ENCODE results near the gene CACNA1F.

CACNA1F gene

GRCh38 chrX:49197543-49198087 is 35.5 kb downstream of the CACNA1F start:
- DNase-seq (ENCODE audit: low spot score): no peak

DNA sequence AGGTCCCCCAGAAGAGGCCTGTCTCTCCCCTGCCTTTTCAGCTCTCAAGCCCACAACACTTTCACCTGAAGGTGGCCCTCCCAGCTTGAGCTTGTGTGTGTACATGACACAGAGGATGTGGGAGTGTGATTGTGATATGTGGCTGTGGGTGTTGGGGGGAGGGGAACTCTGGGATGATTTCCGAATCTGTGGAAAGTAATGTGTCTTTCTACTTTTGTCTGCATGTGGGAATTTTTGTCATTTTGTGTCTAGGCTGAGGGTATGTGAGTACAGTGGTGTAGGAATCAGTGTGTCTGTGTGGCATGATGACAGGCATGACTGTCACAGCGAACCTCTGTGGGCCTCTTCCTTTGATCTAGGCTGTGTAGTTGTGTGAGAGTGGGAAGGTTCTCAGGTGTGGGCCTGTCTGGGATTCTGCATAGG is 39.6 kb downstream of the CACNA1F start:
- no peak for DNase-seq (ENCODE audit: low spot score)

DNA sequence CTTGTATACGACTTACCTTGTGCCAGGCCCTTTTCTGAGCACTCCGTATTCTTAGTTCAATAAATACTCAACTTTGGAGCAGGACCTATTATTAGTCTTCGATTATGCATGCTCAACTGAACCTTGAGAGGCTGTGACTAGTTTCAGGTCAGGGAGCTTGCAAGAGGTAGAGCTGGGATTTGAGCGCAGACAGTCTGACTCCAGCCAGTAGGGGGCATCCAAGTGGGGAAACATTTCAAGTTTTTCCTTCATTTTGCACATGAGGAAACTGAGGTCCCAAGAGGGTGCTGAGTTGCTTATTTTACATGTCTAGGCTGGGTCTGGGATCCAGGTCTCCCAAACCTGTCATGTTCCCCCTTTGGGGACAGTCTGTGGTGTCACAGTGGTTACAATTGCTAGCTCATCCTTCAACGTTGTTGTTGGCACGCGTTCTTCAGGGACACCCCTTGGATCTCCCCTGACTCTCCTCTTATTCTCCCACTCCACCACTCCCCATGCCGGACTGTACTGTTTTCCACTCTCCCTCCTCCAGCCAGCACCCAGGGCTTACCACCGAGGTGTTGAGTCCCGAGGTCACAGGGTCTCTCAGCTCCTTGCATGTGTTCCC is 40.3 kb downstream of the CACNA1F start:
- no peak for DNase-seq (ENCODE audit: low spot score)

GRCh38 chrX:49191574-49192011 is 41.5 kb downstream of the CACNA1F start:
- DNase-seq (ENCODE audit: low spot score): no peak

DNA sequence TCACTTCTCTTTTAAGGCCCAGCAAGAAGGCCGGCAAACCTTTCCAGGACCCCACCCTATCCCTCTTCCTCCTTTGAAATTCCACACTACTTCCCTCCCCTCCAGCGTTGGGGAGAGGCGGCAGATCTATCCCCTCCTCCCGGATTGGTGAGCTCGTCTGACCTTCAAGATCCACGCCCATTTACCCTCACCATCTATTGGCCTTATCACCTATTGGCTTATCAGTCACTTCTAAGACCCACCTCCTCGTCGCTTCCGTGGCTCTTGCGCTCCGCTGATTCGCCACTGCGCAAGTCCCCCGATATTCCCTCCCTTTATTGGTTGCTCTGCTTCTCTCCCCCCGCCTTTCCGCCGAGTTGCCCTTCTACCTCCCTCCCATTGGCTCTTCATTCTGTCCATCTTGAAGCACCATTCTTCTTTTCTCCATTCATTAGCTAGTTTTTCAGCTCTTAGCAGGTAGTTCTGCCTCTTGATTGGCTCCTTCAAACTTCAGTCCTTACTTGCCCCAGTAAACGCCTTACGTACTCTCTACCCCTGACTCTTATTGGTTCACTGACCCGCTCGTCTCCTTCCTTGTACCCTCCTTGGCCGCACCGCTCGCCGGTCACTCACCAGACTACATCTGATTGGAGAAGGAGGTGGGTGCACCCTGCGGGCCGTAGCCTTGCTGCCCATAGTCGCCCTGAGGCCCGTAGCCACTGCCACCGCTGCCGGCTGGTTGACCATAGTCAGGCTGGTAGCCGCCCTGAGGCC is 42.1 kb downstream of the CACNA1F start:
- peak; percentile 96 for DNase-seq (ENCODE audit: low spot score)

- no peak for DNase-seq (ENCODE audit: low spot score)
These were observed 43.5 kb downstream of the CACNA1F start for GRCh38 chrX:49189606-49190005.

DNA sequence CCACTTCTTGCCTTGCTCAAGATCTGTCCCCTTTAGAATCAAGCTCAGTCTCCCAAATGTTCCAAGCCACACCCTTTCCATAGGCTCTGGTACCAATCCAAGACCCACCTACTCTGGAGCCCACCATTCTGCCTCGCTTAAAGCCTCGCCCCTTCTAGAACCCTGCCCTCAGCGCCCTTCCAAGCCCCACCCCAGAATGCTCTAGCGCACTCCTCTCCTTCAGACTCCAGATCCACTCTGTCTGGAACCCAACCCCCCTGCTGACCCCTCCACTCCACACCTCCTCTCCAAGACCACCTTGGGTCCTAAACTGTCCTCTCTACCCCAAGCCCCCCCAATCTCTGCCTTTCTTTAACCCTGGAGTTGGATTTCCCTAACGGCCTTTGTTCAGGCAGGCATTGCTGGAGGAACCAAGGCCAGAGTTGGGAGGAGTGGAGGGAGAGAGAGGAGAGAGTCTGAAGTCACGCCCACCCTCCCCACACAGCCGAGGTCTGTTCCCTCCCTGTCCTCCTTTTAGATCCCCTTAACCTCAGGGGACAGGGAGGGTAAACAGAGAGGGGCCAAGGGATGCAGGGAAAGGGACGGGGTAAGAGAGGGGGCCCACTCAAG is 44.6 kb downstream of the CACNA1F start:
- DNase-seq (ENCODE audit: low spot score): no peak

GRCh38 chrX:49187526-49187925 is 45.6 kb downstream of the CACNA1F start:
- DNase-seq (ENCODE audit: low spot score): no peak

- no peak for DNase-seq (ENCODE audit: low spot score)
These were observed 46.1 kb downstream of the CACNA1F start for GRCh38 chrX:49187028-49187394.

DNA sequence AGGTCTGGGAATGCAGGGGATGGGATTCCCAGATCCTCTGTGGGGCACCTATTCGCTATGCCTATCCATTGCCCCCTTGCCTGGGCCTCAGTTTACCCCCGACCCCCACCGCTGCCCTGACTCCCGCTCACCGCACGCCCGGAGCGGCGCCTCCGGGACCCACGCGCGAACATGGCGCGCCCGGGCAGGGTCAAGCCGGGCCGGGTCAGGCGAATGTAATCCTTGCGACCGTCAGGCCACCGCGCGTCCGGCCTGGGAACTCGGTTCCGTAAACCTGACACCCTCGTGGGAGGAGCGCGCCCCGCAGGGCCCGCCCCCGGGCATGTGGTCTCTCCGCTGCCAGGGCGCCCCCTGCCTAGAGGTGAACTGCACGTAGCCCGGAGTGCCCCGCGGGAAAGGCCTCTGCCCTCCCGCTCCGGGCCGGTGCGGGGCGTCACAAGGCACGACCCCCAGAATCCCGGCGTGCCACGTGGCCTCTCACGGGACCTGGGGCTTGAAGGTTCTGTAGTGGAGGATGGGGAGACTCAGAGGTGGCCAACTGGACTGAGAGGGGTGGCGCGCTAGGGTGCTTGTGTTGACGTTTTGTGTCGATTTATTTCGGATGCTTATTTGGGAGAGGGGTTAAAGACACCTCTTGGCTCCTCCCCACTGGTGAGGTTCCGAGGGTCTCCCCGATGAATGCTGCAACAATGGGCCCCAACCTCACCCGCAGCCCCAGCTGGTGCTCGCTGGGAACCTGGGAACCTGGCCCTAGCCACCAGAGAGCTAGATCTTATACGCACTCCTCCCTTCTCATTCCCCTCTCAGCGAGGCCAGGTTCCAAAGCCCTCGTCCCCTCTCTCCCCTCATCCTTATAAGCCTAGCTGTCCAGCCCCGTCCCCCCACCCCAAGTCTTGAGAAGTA is 46.8 kb downstream of the CACNA1F start, which contains the start of gene PRICKLE3:
PRICKLE3 (minus strand) TSS at position 249 of the 903 bp plus-strand sequence; CDS start at position 173, 76 bp downstream.
- DNase-seq (ENCODE audit: low spot score): peak; percentile 91

GRCh38 chrX:49184294-49185281 is 48.6 kb downstream of the CACNA1F start:
- no peak for DNase-seq (ENCODE audit: low spot score)

DNA sequence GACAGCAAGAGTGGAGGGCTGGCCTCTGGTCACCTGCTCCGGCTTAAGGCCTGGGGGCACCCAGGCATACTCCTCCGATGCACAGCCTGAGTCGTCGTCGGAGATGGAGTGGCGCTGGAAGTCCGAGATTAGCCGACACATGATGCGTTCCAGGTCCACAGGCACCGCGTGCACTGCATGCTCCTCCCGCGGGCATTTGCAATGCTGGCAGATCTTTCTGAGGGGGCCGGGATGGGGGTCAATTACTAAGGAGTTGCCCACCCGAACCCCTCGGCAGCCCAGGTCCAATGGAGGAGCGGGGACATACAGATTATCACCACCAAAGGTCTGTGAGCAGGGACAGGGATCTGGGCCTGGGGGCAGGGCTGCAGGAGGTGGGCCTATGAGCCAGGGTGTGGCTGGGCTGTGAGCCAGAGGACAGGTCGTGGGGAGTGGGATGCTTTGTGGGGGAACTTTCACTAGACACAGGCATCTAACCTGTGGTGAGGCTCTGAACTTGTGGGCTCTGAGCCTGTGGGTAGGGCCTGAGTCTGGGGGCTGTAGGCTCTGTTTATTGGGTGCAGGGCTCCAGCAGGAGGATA is 49.3 kb downstream of the CACNA1F start:
- DNase-seq (ENCODE audit: low spot score): no peak

DNA sequence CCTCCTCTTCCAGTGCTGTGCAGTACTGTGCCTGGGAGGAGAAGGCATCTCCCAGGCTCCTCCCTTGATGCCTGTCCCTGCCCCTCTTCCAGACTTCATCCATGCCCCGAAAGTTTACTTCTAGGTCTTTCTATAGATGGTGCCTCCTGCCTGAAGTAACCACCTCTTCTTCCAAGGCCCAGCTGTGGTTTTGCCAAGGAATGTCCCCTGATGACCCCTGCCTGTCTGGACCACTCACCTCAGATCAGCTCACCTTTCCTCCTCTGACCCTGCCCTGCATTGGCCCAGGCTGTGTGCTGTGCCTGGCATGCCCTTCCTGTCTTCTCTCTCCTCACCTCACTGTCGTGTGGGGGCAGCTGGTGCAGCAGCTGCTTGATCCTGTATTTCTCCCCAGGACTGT is 53.8 kb downstream of the CACNA1F start:
- DNase-seq (ENCODE audit: low spot score): no peak

GRCh38 chrX:49178537-49178936 is 54.6 kb downstream of the CACNA1F start:
- no peak for DNase-seq (ENCODE audit: low spot score)

- no peak for DNase-seq (ENCODE audit: low spot score)
These were observed 55.2 kb downstream of the CACNA1F start for GRCh38 chrX:49177873-49178480.

DNA sequence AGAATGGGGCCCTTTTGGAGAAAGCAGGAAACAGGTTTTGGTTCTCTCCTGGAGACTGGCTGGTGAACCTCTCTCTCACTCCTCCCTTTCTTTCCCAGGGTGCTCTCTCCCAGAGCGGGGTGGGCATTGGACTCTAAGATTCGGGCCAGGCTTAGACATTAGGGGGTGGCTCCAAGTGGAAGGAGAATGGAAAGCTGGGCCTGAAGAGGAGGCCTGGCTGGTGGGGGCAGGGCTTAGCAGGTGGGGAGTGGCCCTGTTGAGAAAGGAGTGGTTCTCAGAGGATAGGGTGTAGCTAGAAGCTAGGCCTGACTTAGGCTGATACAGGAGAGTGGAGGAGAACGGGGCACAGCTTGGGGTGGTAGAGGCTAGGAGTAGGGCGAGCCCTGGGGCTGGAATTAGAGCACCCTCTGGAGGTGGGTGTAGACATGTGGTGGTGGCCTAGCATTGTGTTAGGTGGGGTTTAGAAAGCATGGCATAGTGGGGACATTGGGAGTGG is 55.8 kb downstream of the CACNA1F start:
- no peak for DNase-seq (ENCODE audit: low spot score)

DNA sequence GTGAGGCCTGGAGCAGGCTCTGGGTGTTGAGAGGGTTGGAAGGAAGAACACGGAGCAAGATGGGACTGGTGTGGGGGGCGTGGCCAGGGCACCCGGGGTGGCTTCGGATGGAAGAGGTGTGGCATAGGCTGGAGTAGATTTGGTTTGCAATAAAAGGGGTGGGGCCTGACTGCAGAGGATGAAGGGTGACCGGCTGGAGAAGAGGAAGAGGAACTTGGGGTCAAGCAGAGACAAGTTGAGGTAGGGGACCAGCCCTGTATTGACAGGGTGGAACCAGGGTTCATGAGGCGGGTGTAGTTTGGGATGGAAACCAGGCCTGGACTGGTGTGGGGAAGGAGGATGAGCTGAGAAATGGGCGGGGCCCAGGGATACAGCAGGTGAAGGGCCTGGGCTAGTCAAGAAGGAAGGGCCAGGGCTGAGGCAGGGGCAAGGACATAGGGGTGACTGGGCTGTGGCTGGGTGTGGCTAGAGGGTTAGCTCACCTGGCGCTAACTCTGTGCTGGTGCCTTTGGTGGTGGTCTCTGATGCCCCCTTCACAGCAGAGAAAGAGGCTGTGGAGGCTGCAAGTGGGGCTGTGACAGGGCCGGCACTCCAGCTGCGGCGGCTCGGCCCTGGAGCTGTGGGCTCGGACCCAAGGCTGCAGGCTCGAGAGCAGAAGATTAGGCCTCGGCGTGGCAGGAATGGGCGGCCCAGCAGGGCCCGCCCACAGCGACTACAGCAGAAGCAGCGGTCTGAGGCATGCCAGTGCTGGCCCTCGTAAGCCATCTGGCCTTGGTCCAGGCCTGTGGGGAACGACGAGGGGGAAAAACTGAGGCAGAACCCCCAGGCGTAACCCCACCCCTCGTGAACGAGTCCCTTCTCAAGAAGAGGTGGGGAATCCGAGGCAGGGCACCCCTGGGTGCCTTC is 56.5 kb downstream of the CACNA1F start:
- no peak for DNase-seq (ENCODE audit: low spot score)

DNA sequence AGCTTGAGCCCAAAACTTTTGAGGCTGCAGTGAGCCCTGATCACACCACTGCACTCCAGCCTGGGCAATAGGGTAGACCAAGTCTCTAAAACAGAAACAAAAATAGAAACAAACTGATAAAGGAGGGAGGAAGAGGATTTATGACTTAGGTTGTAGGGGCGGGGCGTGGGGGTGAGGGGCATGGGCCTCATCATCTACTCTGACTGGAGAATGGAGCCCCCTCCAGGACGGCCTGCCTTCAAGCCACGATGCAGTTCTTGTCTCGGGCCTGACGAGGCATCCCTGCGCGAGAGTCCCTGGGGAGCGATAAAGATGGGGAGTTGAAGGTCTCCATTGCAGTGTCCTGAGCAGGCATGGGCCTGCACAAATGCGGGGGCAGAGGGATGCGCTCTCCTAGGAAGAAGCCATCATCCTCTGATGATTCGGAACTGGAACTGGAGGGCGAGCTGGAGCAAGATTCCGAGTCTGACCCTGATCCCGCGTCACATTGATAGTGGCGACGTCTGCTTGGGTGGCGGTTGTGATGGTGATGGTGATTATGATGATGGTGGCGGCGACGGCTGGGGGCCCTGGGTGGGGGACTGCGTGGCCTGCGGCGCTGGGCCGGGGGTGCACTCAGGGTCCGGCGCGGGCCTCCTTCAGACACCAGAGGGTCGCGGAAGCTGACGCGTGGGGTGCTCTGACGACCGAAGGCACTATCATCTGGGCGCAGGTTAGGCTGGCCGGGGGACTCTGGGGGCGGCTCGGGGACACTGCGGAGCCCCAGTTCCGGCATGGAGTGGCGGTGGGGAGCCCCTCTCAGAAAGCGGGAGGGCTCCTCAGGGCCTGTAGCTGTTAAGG is 57.5 kb downstream of the CACNA1F start:
- no peak for DNase-seq (ENCODE audit: low spot score)

Measured in HuH-7.5 (cell line).